GM12878 (cell line): ENCODE measurements around the gene PLD4. TPM values are rescaled to one million over a fixed set of nuclear protein-coding genes. Genes with fewer than 3 reads are reported as not detected.

ENCODE experiments used
- ATAC-seq: fragments of 200-7000 bp; cut with Tn5 transposase; 3 replicates; pipeline ENCODE4 v1.9.1; 2020; ENCODE audit warnings: mild to moderate bottlenecking, moderate library complexity
- BruUV-seq: library from RNA; stranded (reverse); fragments of 400-500 nt; replicated peaks from 2 replicates; lab custom pipeline; 2021; lab: Mats Ljungman, UMichigan
- CTCF ChIA-PET: fragments of 300-600 bp; sonication (Branson Sonifier 250); formaldehyde crosslinking; extraction: SDS; loops from one replicate; lab custom pipeline; 2021; ENCODE audit warnings: inconsistent platforms; lab: Yijun Ruan, JAX
- POLR2A ChIA-PET: fragments of 350-600 bp; formaldehyde crosslinking; extraction: SDS; loops from one replicate; lab custom pipeline; 2021; ENCODE audit warnings: inconsistent platforms; lab: Charles Lee
- RAD21 ChIA-PET: fragments of 300-600 bp; sonication (Branson Sonifier 250); formaldehyde crosslinking; loops from one replicate; lab custom pipeline; 2023; ENCODE audit warnings: antibody characterized with exemption; ENCODE audit not compliant: unreplicated experiment; lab: Charles Lee
- SMC1A ChIA-PET: fragments of 300-600 bp; sonication (Branson Sonifier 250); formaldehyde crosslinking; loops from one replicate; lab custom pipeline; 2023; ENCODE audit not compliant: unreplicated experiment, uncharacterized antibody; lab: Charles Lee
- DNase-seq: peaks from one replicate; pipeline ENCODE4 v3.0.0-alpha.2; 2011; ENCODE audit warnings: low read depth, low spot score
- FAIRE-seq: peaks from 3 replicates; lab custom pipeline; 2011; peaks lifted over from hg19 to GRCh38; lab: Jason Lieb, UNC
- H2AFZ ChIP-seq: 2 replicates; pipeline ENCODE4 v1.6.0; 2011; ENCODE audit warnings: low read depth, low read length, control low read depth; ENCODE audit not compliant: control insufficient read depth
- H3K27ac ChIP-seq: 2 replicates; pipeline ENCODE4 v1.5.1; 2011; ENCODE audit warnings: control low read depth; ENCODE audit not compliant: control insufficient read depth, insufficient read depth
- H3K27me3 ChIP-seq, 2 experiments: replicated peaks in 1 of 2; 2 replicates each; pipeline versions ENCODE4 v1.6.0 to v1.6.1; 2011; ENCODE audit warnings: low read length in 1 of 2; ENCODE audit not compliant: control insufficient read depth in 2 of 2, insufficient read depth in 2 of 2
- H3K36me3 ChIP-seq, 2 experiments: 2 replicates each; pipeline ENCODE4 v1.5.1; 2011; ENCODE audit warnings: low read length in 1 of 2; ENCODE audit not compliant: control insufficient read depth in 2 of 2, insufficient read depth in 2 of 2
- H3K4me1 ChIP-seq: 2 replicates; pipeline ENCODE4 v1.6.1; 2011; ENCODE audit warnings: mild to moderate bottlenecking, low read length, moderate library complexity, mixed read lengths; ENCODE audit not compliant: control insufficient read depth, insufficient read depth
- H3K4me2 ChIP-seq: 2 replicates; pipeline ENCODE4 v1.6.0; 2011; ENCODE audit warnings: control low read depth; ENCODE audit not compliant: control insufficient read depth, insufficient read depth
- H3K4me3 ChIP-seq: fragments of 200-600 bp; sonication (generic); 2 replicates; pipeline ENCODE4 v1.5.1; 2016
- H3K79me2 ChIP-seq: 2 replicates; pipeline ENCODE4 v1.6.0; 2011; ENCODE audit warnings: low read length; ENCODE audit not compliant: control insufficient read depth, insufficient read depth
- H3K9ac ChIP-seq: 2 replicates; pipeline ENCODE4 v1.8.0; 2011; ENCODE audit warnings: low read length, control low read depth, mixed read lengths; ENCODE audit not compliant: control insufficient read depth, insufficient read depth
- H3K9me3 ChIP-seq: replicated peaks from 3 replicates; pipeline ENCODE4 v1.5.1; 2011; ENCODE audit warnings: mild to moderate bottlenecking, low read length; ENCODE audit not compliant: control insufficient read depth, insufficient read depth
- H4K20me1 ChIP-seq: 2 replicates; pipeline ENCODE4 v1.6.0; 2011; ENCODE audit not compliant: control insufficient read depth, insufficient read depth
- ATF7 ChIP-seq: fragments of 450-650 bp; IDR thresholded peaks from 2 replicates; pipeline ENCODE4 v1.6.1; 2016; ENCODE audit warnings: low read depth, mild to moderate bottlenecking
- CHD2 ChIP-seq: IDR thresholded peaks from 2 replicates; pipeline ENCODE4 v1.6.1; 2011; ENCODE audit warnings: low read depth, low read length, improper control_type of control experiment, borderline replicate concordance
- CTCF ChIP-seq, 3 experiments: IDR thresholded peaks in 2 of 3; conservative IDR thresholded peaks in 1 of 3; 2 replicates each; pipeline ENCODE4 v1.5.1; 2011; ENCODE audit warnings: low read depth in 3 of 3, low read length in 3 of 3, mild to moderate bottlenecking in 3 of 3, control low read depth in 2 of 3, moderate library complexity in 2 of 3, inconsistent platforms in 1 of 3, mixed read lengths in 1 of 3; ENCODE audit not compliant: control insufficient read depth in 2 of 3, insufficient read depth in 1 of 3; ENCODE audit errors: extremely low read depth in 1 of 3
- LARP7 ChIP-seq: fragments of 450-650 bp; IDR thresholded peaks from 2 replicates; pipeline ENCODE4 v1.6.1; 2017; ENCODE audit warnings: mild to moderate bottlenecking
- NR2C2 ChIP-seq: IDR thresholded peaks from 2 replicates; pipeline ENCODE4 v1.6.1; 2011; ENCODE audit warnings: borderline replicate concordance, low read depth; ENCODE audit not compliant: control insufficient read depth, insufficient read length
- POLR2AphosphoS2 ChIP-seq: IDR thresholded peaks from 2 replicates; pipeline ENCODE4 v1.6.1; 2011; ENCODE audit warnings: low read depth, mild to moderate bottlenecking, low read length, improper control_type of control experiment, moderate library complexity
- WGBS: methylation state at CpG from one replicate; pipeline ENCODE4 v1.1.6; 2016; ENCODE audit warnings: low lambda C conversion rate; ENCODE audit not compliant: insufficient replicate concordance, insufficient coverage; ENCODE audit errors: missing lambda C conversion rate; 5-methylcytosine and 5-hydroxymethylcytosine counted together
- in situ Hi-C: fragments of 300-500 bp; cut with MboI; formaldehyde crosslinking; loops from 9 replicates; pipeline ENCODE4 v1.14.3; 2018; ENCODE audit warnings: mixed read lengths
- intact Hi-C: fragments of 100-400 bp; cut with micrococcal nuclease; formaldehyde crosslinking; loops from one replicate; pipeline ENCODE4 v1.14.2; 2022; ENCODE audit not compliant: unreplicated experiment
- polyA plus RNA-seq, 11 experiments: library from polyadenylated mRNA; depleted of rRNA in 4 of 11; unstranded in 6 of 11; stranded (reverse) in 5 of 11; fragments of >200 nt; fragmentation: Nextera tagmentation in 4 of 11; fragmentation: Illumina TruSeq in 1 of 11; extraction: Ambion mirVana in 4 of 11; extraction: Trizol in 1 of 11; gene quantifications; 1 replicate in 1 of 11; 2 replicates in 10 of 11; pipeline versions ENCODE4 v1.2.1 to v1.2.3, GENCODE V29; 2011 to 2016; ENCODE audit warnings: inconsistent platforms in 2 of 11, missing spikeins in 2 of 11, low read depth in 1 of 11
- total RNA-seq, 4 experiments: library from RNA; depleted of rRNA in 3 of 4; stranded (reverse); fragments of >200 nt in 3 of 4; fragmentation: Illumina TruSeq in 1 of 4; extraction: Trizol in 1 of 4; gene quantifications; 2 replicates each; pipeline versions ENCODE4 v1.2.1 to v1.2.3, GENCODE V29; 2013 to 2021
- TF ChIP-seq, protein P1 (sequence below): fragments of 150-350 bp; IDR thresholded peaks from 2 replicates; pipeline ENCODE4 v1.6.1; 2016; ENCODE audit warnings: low read depth, low read length
- TF ChIP-seq, protein P2 (sequence below): fragments of 450-650 bp; formaldehyde crosslinking; IDR thresholded peaks from 2 replicates; pipeline ENCODE4 v1.4.0; 2022; ENCODE audit warnings: mild to moderate bottlenecking, moderate library complexity

The PLD4 gene
- total and polyA plus RNA-seq, 10 of the 15 experiments (the other 5 are each of a cell fraction or from before 2014, with no cell fraction given) = 0.20 to 57.7 (median 9.9) TPM

DNA sequence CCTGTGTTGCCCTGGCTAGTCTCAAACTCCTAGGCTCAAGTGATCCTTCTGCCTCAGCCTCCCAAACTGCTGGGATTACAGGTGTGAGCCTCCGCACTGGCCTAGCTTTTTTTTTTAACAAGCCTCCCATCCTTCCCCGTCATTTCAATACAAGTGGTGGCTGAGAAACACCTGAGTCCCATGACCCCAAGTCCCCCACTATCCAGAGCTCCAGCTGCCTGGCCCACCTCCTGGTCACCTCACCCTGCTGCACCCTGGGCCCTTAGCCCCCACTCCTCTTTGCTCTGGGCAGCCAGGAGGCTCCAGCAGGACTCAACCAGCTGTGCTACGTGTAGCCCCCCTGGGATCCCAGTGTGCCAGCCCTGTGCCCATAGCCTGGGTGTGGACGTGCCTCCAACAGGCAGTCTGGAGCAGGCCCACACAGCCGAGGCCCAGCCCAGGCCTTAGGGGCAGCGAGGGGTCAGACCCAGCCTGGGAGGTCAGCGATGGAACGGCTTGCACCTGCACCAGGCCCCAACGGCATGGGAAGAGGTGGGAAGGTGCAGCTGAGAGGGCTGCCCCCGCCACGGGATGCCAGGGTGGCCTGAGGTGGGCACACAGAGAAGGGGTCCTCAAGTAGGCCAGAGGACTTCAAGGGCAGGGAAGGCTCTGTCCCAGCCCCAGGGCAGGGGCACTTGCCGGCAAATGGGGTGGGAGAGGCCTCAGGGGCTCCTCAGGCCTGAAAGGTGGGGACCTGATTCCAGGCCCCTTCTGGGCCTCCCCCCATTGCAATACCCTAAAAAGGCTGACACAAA, 47.0 kb downstream of the PLD4 start:
- Histone ChIP-seq H4K20me1 (no peaks in the 10 kb centered on the region), H3K4me2 (no peak overlapping the region), H3K27me3 (peaks cover 6 to 9% of the 10 kb centered on the region in 2 experiments), H3K9me3 (no peaks in the 10 kb centered on the region), H2AFZ (no peak overlapping the region), H3K36me3 (no peaks in the 10 kb centered on the region), H3K9ac (no peak overlapping the region), H3K79me2 (no peaks in the 10 kb centered on the region), H3K4me3 (no peak overlapping the region)
- DNase-seq = no peak
- SMC1A ChIA-PET = no interaction called here
- 28% methylated on average over 12 of the region's 12 CpGs for WGBS
- no TSS peak for BruUV-seq
- POLR2A ChIA-PET = no interaction called here
- in situ Hi-C loops = no loop called here
- RAD21 ChIA-PET = no interaction called here
- intact Hi-C loops = loop anchor here (10.0 kb wide), 1 partner anchor 77 kb away; no protein-coding TSS in a partner anchor
- CTCF ChIA-PET = interaction anchor here (1.5 kb wide), 1 partner anchor 67 kb away, joined by 4 read pairs; no protein-coding TSS in a partner anchor
- no peak for FAIRE-seq
- no peak for TF ChIP-seq POLR2AphosphoS2
- TF ChIP-seq, protein P1, sequence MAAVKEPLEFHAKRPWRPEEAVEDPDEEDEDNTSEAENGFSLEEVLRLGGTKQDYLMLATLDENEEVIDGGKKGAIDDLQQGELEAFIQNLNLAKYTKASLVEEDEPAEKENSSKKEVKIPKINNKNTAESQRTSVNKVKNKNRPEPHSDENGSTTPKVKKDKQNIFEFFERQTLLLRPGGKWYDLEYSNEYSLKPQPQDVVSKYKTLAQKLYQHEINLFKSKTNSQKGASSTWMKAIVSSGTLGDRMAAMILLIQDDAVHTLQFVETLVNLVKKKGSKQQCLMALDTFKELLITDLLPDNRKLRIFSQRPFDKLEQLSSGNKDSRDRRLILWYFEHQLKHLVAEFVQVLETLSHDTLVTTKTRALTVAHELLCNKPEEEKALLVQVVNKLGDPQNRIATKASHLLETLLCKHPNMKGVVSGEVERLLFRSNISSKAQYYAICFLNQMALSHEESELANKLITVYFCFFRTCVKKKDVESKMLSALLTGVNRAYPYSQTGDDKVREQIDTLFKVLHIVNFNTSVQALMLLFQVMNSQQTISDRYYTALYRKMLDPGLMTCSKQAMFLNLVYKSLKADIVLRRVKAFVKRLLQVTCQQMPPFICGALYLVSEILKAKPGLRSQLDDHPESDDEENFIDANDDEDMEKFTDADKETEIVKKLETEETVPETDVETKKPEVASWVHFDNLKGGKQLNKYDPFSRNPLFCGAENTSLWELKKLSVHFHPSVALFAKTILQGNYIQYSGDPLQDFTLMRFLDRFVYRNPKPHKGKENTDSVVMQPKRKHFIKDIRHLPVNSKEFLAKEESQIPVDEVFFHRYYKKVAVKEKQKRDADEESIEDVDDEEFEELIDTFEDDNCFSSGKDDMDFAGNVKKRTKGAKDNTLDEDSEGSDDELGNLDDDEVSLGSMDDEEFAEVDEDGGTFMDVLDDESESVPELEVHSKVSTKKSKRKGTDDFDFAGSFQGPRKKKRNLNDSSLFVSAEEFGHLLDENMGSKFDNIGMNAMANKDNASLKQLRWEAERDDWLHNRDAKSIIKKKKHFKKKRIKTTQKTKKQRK = no peak
- TF ChIP-seq CTCF (IDR thresholded peaks at IDR 0.05 in 2 of 3, conservative IDR thresholded peaks at IDR 0.05 in 1 of 3; ENCODE audit: control insufficient read depth in 2 of 3, extremely low read depth in 1 of 3, insufficient read depth in 1 of 3, low read depth in 3 of 3, low read length in 3 of 3) = no peak
- TF ChIP-seq, protein P2, sequence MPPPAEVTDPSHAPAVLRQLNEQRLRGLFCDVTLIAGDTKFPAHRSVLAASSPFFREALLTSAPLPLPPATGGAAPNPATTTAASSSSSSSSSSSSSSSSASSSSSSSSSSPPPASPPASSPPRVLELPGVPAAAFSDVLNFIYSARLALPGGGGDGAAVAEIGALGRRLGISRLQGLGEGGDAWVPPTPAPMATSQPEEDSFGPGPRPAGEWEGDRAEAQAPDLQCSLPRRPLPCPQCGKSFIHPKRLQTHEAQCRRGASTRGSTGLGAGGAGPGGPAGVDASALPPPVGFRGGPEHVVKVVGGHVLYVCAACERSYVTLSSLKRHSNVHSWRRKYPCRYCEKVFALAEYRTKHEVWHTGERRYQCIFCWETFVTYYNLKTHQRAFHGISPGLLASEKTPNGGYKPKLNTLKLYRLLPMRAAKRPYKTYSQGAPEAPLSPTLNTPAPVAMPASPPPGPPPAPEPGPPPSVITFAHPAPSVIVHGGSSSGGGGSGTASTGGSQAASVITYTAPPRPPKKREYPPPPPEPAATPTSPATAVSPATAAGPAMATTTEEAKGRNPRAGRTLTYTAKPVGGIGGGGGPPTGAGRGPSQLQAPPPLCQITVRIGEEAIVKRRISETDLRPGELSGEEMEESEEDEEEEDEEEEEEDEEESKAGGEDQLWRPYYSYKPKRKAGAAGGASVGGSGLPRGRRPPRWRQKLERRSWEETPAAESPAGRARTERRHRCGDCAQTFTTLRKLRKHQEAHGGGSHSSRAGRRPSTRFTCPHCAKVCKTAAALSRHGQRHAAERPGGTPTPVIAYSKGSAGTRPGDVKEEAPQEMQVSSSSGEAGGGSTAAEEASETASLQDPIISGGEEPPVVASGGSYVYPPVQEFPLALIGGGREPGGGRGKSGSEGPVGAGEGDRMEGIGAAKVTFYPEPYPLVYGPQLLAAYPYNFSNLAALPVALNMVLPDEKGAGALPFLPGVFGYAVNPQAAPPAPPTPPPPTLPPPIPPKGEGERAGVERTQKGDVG = no peak
- no peak for TF ChIP-seq ATF7
- TF ChIP-seq NR2C2 = no peak
- no peak for TF ChIP-seq LARP7
- TF ChIP-seq CHD2 = no peak
- TF ChIP-seq, all 136 proteins: peak for 0
- Histone ChIP-seq H3K27ac (no peak overlapping the region), H3K4me1 (no peaks in the 10 kb centered on the region)
- no peak for ATAC-seq
